Measurements from ENCODE around the gene HS3ST5. TPM values are rescaled to one million over a fixed set of nuclear protein-coding genes. Genes with fewer than 3 reads are reported as not detected.

Gene HS3ST5
- total RNA-seq, 1 experiment from 2014 or later, result 14.4 TPM

- TF ChIP-seq, protein P1, sequence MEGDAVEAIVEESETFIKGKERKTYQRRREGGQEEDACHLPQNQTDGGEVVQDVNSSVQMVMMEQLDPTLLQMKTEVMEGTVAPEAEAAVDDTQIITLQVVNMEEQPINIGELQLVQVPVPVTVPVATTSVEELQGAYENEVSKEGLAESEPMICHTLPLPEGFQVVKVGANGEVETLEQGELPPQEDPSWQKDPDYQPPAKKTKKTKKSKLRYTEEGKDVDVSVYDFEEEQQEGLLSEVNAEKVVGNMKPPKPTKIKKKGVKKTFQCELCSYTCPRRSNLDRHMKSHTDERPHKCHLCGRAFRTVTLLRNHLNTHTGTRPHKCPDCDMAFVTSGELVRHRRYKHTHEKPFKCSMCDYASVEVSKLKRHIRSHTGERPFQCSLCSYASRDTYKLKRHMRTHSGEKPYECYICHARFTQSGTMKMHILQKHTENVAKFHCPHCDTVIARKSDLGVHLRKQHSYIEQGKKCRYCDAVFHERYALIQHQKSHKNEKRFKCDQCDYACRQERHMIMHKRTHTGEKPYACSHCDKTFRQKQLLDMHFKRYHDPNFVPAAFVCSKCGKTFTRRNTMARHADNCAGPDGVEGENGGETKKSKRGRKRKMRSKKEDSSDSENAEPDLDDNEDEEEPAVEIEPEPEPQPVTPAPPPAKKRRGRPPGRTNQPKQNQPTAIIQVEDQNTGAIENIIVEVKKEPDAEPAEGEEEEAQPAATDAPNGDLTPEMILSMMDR (conservative IDR thresholded peaks at IDR 0.05), result no peak
- Histone ChIP-seq H3K79me1 (ENCODE audit: insufficient read depth, low read depth, low read length, poor library complexity, severe bottlenecking) (no peaks in the 10 kb centered on the region), H2AK5ac (ENCODE audit: insufficient read length, low read length) (no peak overlapping the region), H3K79me2 (ENCODE audit: insufficient read depth, low read length) (no peaks in the 10 kb centered on the region), H4K20me1 (ENCODE audit: control insufficient read depth, insufficient read depth, insufficient read length) (no peaks in the 10 kb centered on the region), H2BK120ac (ENCODE audit: low read depth, low read length, poor library complexity, severe bottlenecking) (no peak overlapping the region), H3K27ac (ENCODE audit: insufficient read length, low read depth, low read length) (no peak overlapping the region), H3K9me3 (ENCODE audit: control insufficient read depth, low read depth, low read length) (no peaks in the 10 kb centered on the region), H2BK15ac (ENCODE audit: low read depth, low read length) (no peak overlapping the region), H3K18ac (ENCODE audit: insufficient read length, low read depth, low read length) (no peak overlapping the region), H4K5ac (ENCODE audit: insufficient read length, low read depth, low read length) (no peak overlapping the region), H3K56ac (ENCODE audit: insufficient read length, low read depth, low read length) (no peak overlapping the region), H3K4me2 (ENCODE audit: insufficient read depth, insufficient read length, low read length) (no peak overlapping the region), H2BK12ac (ENCODE audit: insufficient read length, low read depth, low read length) (no peak overlapping the region), H3K23me2 (ENCODE audit: insufficient read length, low read depth, low read length, poor library complexity, severe bottlenecking) (no peaks in the 10 kb centered on the region), H3K14ac (ENCODE audit: insufficient read depth, low read length) (no peak overlapping the region), H4K8ac (replicated peaks; ENCODE audit: insufficient read length, low read depth, low read length) (no peak overlapping the region), H2BK5ac (ENCODE audit: insufficient read length, low read length) (no peak overlapping the region), H3K4me1 (ENCODE audit: insufficient read depth, low read length) (no peaks in the 10 kb centered on the region), H3K9ac (ENCODE audit: extremely low read depth, insufficient read length, low read length) (no peak overlapping the region), H3T11ph (ENCODE audit: low read length) (no peak overlapping the region), H2BK20ac (ENCODE audit: low read depth, low read length, poor library complexity, severe bottlenecking) (no peak overlapping the region), H2AFZ (ENCODE audit: low read length) (no peak overlapping the region), H3K23ac (ENCODE audit: insufficient read length, low read depth, low read length) (no peak overlapping the region), H3K4ac (ENCODE audit: low read depth, low read length) (no peak overlapping the region), H3K27me3 (ENCODE audit: insufficient read depth, low read length) (no peaks in the 10 kb centered on the region), H4K91ac (ENCODE audit: insufficient read length, low read depth, low read length) (no peak overlapping the region)
- peaks cover 4 to 9% of the 10 kb centered on the region in 2 experiments; a peak in 4 of 5 replicates for H3K9me3 Mint-ChIP-seq
- H3K36me3 Mint-ChIP-seq (ENCODE audit: insufficient read depth in 1 of 3, low read depth in 3 of 3), result peaks cover 2 to 16% (median 5%) of the 10 kb centered on the region in 3 experiments; a peak in 6 of 7 replicates
- WGBS (ENCODE audit: extremely low coverage, insufficient read length, low lambda C conversion rate), result no CpG with 5 or more reads among the region's 1 CpG
- peaks cover 4 to 16% of the 10 kb centered on the region in 2 experiments; a peak in 3 of 4 replicates for H3K4me1 Mint-ChIP-seq
- no peak for DNase-seq
- no peak overlapping the region for H3K27ac Mint-ChIP-seq
- H3K4me3 Mint-ChIP-seq, result no peak overlapping the region
- H3K27me3 Mint-ChIP-seq (ENCODE audit: low read depth), result no peaks in the 10 kb centered on the region; the same call in 1 of the 2 replicates
Measured at GRCh38 chr6:114051031-114051430, 291.8 kb downstream of the HS3ST5 start.
